ENCODE data around the gene CEP85L. TPM values are rescaled to one million over a fixed set of nuclear protein-coding genes. Genes with fewer than 3 reads are reported as not detected.

The CEP85L gene
- total RNA-seq, 4 donors from 2014 or later = 10.5 to 42.9 (median 17.1) TPM

GRCh38 chr6:118553132-118553531, 98.3 kb downstream of the CEP85L start:
- Histone ChIP-seq H3K27ac (no peak overlapping the region), H3K27me3 (no peaks in the 10 kb centered on the region), H3K36me3 (no peaks in the 10 kb centered on the region), H3K4me3 (replicated peaks in 1 of 3) (no peak overlapping the region), H3K9me3 (no peaks in the 10 kb centered on the region), H3K4me1 (peaks cover 0 to 3% of the 10 kb centered on the region in 2 donors)
- 66 to 70% methylated on average over 1 of the region's 1 CpG for WGBS, 2 donors
- TF ChIP-seq POLR2A (IDR thresholded peaks at IDR 0.05) (no peak), CTCF (IDR thresholded peaks at IDR 0.05) (no peak)
- DNase-seq = no peak
- intact Hi-C loops (cut with DNase I) = no loop called here

GRCh38 chr6:118551063-118552053, 100.0 kb downstream of the CEP85L start:
- Histone ChIP-seq H3K4me3 (replicated peaks in 1 of 3) (no peak overlapping the region), H3K27ac (no peak overlapping the region), H3K4me1 (peaks cover 0 to 3% of the 10 kb centered on the region in 2 donors), H3K27me3 (no peaks in the 10 kb centered on the region), H3K9me3 (no peaks in the 10 kb centered on the region), H3K36me3 (no peaks in the 10 kb centered on the region)
- no peak for DNase-seq
- 29 to 36% methylated on average over 3 of the region's 3 CpGs for WGBS, 2 donors
- peak in 5 of 6 experiments; percentile 27 to 72 (median 60) for TF ChIP-seq CTCF (IDR thresholded peaks at IDR 0.05)
- TF ChIP-seq POLR2A (IDR thresholded peaks at IDR 0.05) = no peak
- intact Hi-C loops (cut with DNase I) = no loop called here

GRCh38 chr6:118548613-118549012, 102.8 kb downstream of the CEP85L start:
- no peaks in the 10 kb centered on the region for H3K27me3 ChIP-seq
- no peaks in the 10 kb centered on the region for H3K9me3 ChIP-seq
- no peak for DNase-seq
- TF ChIP-seq CTCF (IDR thresholded peaks at IDR 0.05) = no peak
- TF ChIP-seq POLR2A (IDR thresholded peaks at IDR 0.05) = no peak
- intact Hi-C loops (cut with DNase I) = no loop called here
- H3K36me3 ChIP-seq = no peaks in the 10 kb centered on the region
- H3K4me3 ChIP-seq (replicated peaks in 1 of 3) = no peak overlapping the region
- H3K27ac ChIP-seq = no peak overlapping the region
- peaks cover 0 to 3% of the 10 kb centered on the region in 2 donors for H3K4me1 ChIP-seq

GRCh38 chr6:118548136-118548535, 103.3 kb downstream of the CEP85L start, which contains the start of gene PLN:
PLN (plus strand) TSS chr6:118548296; CDS start chr6:118558922, 10,626 bp downstream.
- H3K27ac ChIP-seq = no peak within 1 kb of the TSS
- no peak within 1 kb of the TSS for H3K4me3 ChIP-seq (replicated peaks in 1 of 3)
- no peak for DNase-seq
- no peak for TF ChIP-seq POLR2A (IDR thresholded peaks at IDR 0.05)
- TF ChIP-seq CTCF (IDR thresholded peaks at IDR 0.05) = no peak
- WGBS, 2 donors = 95% methylated on average over 3 of the region's 3 CpGs
- H3K9me3 ChIP-seq = no peaks in the 10 kb centered on the region
- H3K36me3 ChIP-seq = no peaks in the 10 kb centered on the region
- intact Hi-C loops (cut with DNase I) = no loop called here
- H3K4me1 ChIP-seq = peaks cover 0 to 3% of the 10 kb centered on the region in 2 donors
- H3K27me3 ChIP-seq = no peaks in the 10 kb centered on the region

GRCh38 chr6:118546880-118547218, 104.5 kb downstream of the CEP85L start:
- H3K4me3 ChIP-seq (replicated peaks in 1 of 3) = no peak overlapping the region
- H3K27me3 ChIP-seq = no peaks in the 10 kb centered on the region
- no peak overlapping the region for H3K27ac ChIP-seq
- TF ChIP-seq CTCF (IDR thresholded peaks at IDR 0.05) (no peak), POLR2A (IDR thresholded peaks at IDR 0.05) (no peak)
- intact Hi-C loops (cut with DNase I) = no loop called here
- peaks cover 0 to 3% of the 10 kb centered on the region in 2 donors for H3K4me1 ChIP-seq
- no peaks in the 10 kb centered on the region for H3K9me3 ChIP-seq
- WGBS, 2 donors = 71 to 81% methylated on average over 1 of the region's 1 CpG
- no peak for DNase-seq
- H3K36me3 ChIP-seq = no peaks in the 10 kb centered on the region
